GM19328 (cell line): ENCODE data around the gene DENND5A.
"Not testable (repeated sequence)": the region's sequence is repeated elsewhere in the genome, so short reads cannot be mapped to it uniquely, and the experiment has no call there.

Experiments
- ATAC-seq: cut with Tn5 transposase; IDR thresholded peaks from one replicate; pipeline ENCODE4 v1.9.1; 2021; ENCODE audit warnings: mild to moderate bottlenecking, moderate library complexity; ENCODE audit not compliant: unreplicated experiment

The DENND5A gene

DNA sequence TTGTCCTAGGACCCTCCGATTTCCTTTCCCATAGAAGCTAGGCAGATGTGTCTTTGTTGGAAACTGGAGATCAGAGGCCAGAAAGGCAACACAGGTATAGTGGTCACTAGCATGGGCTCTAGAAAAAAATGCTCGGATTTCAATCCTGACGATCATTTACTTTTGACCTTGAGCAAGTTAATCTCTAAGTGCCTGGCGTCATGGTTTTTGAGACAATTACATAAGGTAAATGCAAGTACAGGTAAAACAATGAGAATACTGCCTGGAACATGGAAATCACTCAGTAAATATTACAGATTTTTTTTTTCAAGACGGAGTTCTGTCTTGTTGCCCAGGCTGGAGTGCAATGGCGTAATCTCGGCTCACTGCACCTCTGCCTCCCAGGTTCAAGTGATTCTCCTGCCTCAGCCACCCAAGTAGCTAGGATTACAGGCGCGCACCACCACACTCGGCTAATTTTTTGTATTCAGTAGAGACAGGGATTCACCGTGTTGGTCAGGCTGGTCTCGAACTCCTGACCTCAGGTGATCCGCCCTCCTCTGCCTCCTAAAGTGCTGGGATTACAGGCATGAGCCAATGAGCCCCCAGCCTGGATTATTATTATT is 1.1 kb upstream of the DENND5A start:
- no peak for ATAC-seq

DNA sequence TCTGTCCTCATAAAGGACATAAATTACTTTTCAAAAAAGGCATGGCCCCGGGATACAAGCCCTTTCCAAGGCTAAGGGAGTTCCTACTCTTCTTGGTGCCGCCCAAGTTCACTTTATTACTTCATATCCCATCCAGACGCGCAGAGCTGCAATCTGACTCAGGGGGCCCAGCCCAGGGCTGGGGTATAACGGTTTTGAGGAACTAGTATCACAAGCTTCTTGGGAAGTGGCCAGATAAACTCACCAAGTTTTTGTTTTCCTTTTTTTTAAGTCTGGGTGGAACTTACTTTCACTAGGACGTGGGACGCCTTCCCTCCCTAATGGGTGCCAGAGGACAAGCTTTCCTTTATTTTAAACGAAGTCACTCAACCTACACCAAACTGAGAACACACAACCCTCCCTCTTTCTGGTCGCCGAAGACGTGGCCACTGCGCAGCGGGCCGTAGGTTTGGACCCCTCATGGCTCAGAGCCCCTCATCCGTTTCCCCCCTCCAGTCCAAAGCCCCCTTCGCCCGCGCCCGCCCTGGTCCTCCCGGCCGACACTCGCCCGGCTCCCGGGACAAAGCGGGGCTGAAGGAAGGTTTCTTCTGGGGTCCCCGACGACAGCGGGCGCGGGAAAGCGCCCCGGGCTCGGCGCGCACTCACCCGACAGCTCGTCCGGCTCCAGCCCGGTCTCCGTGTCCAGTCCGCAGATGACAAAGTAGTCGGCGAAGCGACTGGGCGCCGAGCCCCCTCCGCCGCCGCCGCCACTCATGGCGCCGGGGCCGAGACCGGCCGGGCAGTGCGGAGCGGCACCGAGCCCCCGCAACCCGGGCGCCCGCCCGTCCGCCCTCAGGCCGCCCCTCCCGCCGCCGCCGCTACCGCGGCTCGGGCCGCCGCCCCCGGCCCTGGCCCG is 587 bp downstream of the DENND5A start:
- ATAC-seq: peak; percentile 22

DNA sequence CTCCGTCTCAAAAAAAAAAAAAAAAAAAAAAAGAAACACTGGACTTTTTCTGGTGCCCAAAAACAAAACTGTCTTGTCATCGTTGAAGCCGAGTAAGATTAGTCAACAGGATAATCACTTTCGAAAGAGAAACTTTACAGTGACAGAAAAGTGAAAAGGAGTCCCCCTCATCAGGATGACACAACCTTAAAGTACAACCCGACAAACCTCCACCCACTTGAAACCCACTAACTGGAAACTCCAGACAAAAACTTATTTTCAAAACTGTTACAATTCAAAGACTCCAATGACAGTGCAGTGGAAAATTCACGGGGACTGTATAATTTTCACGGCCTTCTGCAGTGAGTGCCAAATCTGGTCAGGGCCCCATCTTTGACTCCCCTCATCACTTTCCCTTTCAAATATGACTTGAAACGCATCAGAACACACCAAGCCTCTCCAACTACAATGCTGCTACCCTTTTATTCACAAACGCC is 1.3 kb downstream of the DENND5A start:
- ATAC-seq: no peak

DNA sequence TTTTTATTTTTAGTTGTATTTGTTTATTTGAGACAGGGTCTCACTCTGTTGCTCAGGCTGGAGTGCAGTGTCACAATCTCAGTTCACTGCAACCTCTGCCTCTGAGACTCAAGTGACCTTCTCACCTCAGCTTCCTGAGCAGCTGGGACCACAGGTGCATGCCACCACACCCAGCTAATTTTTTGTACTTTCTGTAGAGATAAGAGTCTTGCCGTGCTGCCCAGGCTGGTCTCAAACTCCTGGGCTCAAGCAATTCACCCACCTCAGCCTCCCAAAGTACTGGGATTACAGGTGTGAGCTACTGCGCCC is 4.4 kb downstream of the DENND5A start:
- ATAC-seq: not testable (repeated sequence)

DNA sequence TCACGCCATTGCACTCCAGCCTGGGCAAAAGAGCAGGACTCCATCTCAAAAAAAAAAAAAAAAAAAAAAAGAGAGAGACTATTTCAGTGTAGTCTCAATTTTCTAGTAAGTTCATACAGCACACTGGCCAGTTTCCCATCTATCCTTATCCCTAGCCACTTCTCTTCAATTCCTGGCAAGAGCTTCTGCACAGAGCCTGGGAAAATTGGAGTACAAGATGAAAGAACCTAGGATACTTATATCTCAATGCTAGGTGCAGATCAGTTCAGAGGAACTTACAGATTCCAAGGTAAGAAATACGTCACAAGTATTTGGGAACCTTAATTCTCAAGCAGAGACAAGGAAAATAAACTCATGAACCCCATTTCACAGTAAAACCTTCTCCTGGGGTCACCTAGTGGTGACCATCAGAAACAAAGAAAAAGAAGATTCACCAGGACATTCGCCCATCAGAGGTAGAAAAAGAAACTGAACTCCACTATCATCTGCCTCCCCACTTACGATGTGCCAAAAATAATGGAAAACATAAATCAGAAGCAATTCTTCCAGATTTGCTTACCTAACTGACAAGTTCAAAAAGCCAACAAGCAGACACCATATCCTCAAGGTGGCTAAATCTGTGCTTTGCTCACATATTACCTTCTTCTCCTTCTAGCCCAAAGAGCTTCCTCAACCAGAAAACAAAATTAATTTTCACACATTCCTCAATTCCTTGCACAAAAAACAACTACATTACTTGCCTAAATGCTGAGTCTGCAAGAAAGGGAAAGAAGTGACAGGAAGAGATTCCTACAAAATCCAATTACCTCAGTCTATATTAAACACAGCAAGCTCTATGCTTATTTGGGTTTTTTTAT is 4.9 kb downstream of the DENND5A start:
- no peak for ATAC-seq

DNA sequence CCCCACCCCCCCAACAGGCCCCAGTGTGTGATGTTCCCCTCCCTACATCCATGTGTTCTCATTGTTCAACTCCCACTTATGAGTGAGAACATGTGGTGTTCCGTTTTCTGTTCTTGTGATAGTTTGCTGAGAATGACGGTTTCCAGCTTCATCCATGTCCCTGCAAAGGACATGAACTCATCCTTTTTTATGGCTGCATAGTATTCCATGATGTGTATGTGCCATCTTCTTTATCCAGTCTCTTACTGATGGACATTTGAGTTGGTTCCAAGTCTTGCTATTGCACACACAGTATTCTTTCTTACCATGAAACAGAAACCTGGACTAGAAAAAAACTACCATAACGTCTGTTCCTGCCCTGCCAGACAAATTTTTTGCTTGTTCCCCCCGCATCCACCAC is 6.9 kb downstream of the DENND5A start:
- not testable (repeated sequence) for ATAC-seq

DNA sequence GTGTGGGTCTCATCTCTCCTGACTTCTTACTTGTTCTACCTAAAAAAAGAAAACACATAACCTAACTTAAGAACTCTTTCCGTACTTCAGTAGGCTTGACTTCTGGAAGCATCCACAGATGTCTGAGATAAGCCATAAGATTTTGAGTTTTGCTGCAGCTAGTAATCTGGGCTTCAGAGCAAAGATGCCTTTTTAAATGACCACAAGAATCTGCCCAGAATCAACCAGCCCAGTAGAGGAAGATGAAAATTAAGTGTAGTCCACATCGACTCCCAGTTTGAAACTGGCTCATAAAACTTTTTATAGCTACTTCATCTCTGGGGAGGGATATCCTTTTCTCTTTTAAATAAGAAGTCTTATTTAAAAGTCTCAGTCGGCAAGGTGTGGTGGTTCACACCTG is 10.7 kb downstream of the DENND5A start:
- no peak for ATAC-seq

DNA sequence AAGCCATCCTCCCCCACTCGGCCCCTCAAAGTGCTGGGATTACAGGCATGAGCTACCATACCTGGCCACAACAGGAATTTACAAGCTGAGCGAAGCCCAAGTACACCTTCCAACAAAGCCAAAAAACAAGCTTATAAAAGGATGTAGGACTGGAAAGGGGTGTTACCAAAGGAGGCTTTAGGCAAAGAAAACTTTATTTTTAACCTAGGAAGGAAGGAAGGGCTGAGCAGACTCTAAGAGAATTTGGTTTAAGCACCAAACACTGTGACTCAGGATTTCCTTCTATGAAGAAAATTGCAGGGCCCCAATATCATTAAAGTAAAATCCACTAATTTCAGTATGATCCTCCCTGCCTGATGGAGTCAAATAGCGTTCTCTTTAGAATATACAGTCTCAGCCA is 12.1 kb downstream of the DENND5A start:
- ATAC-seq: no peak

DNA sequence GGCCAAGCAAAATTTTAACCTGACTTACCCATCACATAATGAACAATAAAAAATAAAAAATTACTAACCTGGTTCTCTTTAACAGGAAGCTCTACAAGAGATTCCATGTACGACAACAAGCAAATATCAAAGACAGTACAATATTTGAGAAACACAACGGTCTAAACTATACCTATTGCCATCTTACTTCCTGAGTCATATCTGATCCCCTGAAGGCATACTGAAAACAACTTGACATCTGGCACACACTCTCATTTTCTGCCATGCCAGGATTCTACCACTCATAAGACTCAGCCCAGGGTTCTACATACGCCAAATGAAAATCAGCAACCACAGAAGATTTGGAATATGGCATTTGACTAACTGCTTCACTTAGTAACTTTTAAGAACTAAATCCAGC is 13.8 kb downstream of the DENND5A start:
- no peak for ATAC-seq

DNA sequence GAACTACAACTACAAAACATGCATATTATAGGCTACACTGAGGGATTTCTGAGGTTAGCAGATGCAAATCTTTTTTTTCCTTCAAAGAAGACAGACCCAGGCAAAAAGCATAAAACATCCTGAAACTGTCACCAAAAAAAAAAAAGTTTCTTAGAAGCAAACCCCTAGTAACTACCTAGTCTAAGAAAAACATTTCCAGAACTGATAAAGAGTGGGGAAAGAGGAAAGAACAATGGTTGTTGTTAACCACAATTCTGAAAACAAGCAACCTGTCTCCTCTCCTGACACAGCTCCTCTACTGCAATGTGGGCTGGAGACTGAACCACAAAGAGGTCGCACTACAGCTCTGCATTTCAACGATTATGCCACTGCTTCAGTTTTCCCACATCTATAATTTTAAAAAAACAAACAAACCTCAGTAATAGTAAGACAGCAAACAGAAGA is 15.0 kb downstream of the DENND5A start:
- peak; percentile 64 for ATAC-seq

DNA sequence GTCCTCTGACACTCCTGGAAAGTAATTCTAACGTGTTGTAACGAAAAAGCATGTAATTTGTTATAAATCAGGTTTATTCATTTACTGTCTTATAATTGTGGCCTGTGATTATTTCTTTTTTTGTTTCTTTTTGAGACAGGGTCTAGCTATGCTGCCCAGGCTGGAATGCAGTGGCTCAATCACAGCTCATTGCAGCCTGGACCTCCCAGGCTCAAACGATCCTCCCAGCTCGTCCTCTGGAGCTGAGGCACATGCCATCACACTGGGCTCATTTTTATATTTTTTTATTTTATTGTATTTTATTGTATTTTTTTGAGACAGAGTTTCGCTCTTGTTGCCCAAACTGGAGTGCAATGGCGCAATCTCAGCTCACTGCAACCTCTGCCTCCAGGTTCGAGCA is 15.9 kb downstream of the DENND5A start:
- ATAC-seq: no peak

DNA sequence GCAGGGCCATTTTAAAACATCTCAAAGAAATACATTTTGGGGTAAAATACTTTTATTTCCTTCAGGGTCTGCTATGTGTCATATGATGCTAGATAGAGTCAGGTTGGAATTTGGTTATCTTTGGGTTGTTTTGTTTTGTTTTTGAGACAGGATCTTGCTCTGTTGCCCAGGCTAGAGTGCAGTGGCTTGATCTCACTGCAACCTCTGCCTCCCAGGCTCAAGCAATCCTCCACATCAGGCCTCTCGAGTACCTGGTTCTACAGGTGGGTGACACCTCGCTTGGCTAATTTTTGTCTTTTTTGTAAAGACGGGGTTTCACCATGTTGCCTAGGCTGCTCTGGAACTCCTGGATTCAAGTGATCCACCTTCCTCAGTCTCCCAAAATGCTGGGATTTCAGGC is 17.3 kb downstream of the DENND5A start:
- no peak for ATAC-seq

DNA sequence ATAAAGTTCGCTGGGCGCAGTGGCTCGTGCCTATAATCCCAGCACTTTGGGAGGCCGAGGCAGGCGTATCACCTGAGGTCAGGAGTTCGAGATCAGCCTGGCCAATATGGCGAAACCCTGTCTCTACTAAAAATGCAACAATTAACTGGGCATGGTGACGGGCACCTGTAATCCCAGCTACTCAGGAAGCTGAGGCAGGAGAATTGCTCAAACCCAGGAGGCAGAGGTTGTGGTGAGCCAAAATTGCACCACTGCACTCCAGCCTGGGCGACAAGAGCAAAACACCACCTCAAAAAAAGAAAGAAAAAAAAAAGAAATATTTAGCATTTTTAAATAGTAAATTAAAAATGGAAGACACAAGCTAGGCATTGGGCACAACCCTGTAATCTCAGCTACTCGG is 28.9 kb downstream of the DENND5A start:
- ATAC-seq: not testable (repeated sequence)

DNA sequence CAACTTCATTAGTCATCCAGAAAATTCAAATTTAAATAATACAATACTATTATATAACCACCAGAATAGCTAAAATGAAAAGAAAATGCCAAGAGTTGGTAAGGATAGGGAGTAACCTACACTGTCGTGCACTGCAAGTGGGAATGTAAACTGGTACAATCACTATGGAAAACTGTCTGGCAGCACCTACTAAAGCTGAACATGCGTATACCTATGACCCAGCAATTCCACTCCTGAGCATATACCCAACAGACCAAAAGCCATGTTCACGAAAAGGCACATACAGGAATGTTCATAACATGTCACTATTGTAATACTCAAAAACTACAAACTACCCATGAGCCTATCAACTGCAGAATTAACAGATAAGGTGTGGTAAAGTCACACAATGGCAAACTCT is 32.7 kb downstream of the DENND5A start:
- ATAC-seq: no peak

DNA sequence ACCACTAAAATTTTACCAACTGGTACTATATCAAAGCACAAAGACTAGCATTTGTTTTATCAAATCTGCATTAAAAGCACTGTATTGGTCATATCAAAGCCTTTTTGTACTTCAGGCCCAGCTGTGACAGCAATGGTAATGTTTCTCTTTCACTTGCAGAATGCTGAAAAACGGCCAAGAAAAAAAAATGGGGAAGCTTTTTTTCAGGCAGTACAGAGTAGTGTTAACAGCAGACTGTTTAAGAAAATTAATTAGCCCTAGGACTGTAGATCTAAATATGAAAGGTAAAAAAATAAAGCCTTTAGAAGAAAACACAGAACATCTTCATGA is 33.3 kb downstream of the DENND5A start:
- ATAC-seq: no peak

DNA sequence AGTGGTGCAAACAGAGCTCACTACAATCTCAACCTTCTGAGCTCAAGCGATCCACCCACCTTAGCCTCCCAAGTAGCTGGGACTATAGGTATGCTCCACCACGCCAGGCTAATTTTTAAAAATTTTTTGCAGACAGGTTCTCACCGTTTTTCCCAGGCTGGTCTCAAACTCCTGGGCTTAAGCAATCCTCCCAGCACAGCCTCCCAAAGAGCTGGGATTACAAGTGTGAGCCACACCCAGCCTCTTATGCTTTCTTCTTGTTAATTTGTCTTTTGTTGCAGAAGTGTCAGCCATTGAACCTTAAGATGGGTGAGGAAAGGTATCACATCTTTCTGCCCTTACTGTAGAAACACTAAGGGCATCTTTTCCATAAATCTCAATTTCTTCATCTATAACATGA is 34.9 kb downstream of the DENND5A start:
- no peak for ATAC-seq

DNA sequence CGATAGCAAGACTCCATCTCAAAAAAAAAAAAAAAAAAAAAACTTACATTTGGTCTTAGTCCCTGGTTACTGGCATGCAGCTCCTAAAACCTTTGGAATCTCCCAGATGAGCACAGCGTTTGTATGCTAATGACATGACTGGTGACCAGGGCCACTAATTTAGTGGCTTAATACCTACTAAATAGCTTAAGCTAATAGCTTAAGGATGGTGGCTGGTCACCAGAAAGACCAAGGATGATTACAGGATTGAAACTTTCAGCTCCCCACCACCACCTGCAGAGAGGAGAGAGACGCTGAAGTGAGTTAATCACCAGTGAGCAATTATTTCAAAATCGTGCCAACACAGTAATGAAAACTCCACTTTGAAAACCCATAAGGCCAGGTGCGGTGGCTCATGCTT is 37.1 kb downstream of the DENND5A start:
- ATAC-seq: no peak

DNA sequence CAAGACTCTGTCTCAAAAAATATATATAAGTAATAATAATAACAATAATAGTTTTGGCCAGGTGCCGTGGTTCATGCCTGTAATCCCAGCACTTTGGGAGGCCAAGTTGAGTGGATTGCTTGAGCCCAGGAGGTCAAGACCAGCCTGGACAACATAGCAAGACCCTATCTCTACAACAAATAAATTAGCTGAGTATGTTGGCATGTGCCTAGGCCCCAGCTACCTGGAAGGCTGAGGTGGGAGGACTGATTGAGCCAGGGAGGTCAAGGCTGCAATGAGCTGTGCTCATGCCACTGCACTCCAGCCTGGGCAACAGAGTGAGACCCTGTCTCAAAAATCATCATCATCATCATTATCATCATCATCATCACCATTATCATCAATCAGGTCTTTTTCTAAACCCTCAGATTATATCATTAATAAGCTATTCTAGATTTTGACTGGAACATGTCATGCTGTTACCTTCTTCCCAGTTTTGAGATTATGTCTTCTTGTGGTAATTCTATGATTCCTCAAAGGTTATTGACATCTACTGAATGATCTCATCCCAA is 39.3 kb downstream of the DENND5A start:
- no peak for ATAC-seq

DNA sequence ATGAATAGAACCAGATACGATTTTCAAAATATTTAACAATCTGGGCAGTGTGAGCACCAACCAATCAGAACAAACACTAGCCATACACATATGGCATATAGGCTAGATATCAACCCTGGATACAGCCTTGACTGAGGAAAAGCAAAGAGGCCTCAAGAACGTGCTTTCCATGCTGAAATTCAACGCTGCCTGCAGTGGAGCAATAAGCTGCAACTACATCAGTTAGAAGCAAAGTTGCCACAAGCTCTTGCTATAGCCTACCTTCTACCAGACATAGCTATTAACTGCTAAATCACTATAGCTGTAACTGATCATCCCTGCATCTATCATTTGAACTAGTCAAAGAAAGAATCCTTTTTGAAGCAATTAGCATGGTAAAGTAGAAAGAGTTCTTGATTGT is 42.5 kb downstream of the DENND5A start:
- ATAC-seq: no peak

DNA sequence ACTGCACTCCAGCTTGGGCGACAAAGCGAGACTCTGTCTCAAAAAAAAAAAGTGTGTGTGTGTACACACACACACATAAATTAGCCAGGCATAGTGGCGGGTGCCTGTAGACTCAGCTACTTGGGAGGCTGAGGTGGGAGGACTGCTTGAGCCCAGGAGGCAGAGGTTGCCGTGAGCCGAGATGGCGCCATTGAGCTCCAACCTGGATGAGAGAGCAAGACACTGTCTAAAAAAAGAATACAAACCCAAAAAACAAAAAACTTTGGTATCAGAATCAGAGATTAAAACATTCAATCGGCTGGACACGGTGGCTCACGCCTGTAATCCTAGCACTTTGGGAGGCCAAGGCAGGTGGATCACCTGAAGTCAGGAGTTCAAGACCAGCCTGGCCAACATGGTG is 44.3 kb downstream of the DENND5A start:
- ATAC-seq: not testable (repeated sequence)

DNA sequence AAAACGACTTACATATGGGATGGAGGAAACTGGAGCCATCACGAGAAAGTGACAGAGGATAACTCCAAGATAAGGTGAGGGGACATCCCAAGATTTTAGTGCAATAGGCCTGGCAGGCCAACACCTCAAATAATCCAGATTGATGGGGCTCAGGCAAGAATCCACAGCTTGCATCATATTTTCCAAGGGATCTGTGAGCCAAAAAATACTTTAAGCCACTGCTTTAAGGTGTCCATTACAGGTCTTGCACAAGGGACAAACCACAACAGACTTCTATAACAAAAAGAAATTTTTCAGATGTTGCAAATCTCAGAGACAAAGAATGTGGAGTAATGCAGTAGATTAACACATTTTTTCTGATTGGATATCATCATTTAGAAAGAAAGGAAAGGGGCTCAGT is 45.6 kb downstream of the DENND5A start:
- ATAC-seq: no peak
